Measurements from ENCODE around the gene NCS1.
A peak's percentile ranks its signal among the peaks of the same experiment; 100 is the strongest.

GRCh38 chr9:130213911-130214761 is 41.9 kb downstream of the NCS1 start:
- TF ChIP-seq GATA2 (IDR thresholded peaks at IDR 0.05; ENCODE audit: low read depth, low read length) (peak; percentile 68), GATA3 (IDR thresholded peaks at IDR 0.05; ENCODE audit: low read depth, low read length) (no peak)

Measured in SH-SY5Y (cell line).